ENCODE results near the gene ZNF341.

DNA sequence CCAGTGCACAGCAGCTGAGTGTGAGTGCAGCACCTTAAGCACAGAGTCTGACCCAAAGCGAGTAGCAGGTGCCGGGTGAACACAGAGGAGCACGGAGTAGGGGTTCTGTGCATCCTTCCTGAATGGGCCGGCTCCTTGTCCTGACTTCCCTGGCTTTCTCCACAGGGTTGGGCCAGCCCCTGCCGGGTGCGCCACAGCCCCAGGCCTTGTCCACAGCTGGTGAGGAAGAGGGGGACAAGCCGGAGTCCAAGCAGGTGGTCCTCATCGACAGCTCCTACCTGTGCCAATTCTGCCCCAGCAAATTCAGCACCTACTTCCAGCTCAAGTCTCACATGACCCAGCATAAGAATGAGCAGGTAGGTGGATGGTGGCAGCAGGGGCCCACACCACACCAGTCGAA is 34.9 kb downstream of the ZNF341 start:
- TF ChIP-seq GATA2 (IDR thresholded peaks at IDR 0.05; ENCODE audit: low read depth, low read length) (no peak), GATA3 (IDR thresholded peaks at IDR 0.05; ENCODE audit: low read depth, low read length) (no peak)
